GM21367 (cell line): Measurements from ENCODE around the gene TTC3.

Experiments
- ATAC-seq: cut with Tn5 transposase; IDR thresholded peaks from one replicate; pipeline ENCODE4 v1.9.1; 2021; ENCODE audit not compliant: unreplicated experiment

Gene TTC3

DNA sequence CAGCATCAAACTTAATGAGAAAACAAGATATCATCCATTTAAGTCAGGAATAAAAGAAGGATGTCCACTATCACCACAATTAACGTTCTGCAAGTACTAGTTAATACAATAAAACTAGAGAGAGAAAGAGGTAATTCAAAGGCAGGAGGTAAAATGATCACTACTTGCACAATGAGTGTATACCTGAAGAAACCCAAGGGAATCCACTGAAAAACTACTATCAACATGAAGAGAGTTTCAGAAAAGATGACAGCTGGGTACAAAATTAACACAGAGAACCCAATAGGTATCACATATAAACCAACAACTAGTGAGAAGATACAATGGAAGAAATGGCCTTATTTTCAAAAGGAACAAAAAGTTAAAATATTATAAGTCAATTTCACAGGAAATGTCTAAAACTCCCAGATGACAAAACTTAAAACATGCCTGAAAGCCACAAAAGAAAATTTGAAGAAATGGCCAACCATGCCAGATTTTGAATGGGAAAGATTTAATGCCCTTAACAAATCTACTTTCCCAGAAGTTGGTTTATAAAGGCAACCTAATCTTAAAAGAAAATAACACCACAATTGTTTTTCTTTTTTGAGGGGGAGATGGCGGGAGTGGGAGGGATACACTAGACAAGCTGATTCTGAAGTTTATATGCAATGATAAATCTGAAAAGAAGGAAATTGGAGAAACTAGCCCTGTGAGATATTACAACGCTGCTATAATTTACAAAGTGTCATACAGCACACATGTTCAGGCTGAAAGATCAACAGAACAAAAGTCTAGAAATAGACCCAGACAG, 176.3 kb downstream of the TTC3 start:
- no peak for ATAC-seq

DNA sequence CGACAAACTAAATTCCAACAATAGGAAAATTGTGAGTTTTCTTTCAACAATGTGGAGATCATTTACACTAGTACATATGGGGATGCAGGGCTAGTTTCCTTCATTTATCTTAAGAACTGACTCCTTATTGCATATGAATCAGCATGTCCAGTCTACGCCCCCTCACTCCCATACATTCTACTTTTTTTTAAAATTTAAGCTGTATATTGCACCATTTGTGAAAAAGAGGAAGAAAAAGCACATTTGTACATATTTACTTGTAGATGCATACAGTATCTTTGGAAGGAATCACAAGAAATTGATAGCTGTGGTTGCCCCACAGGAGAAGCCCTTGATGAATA, 178.2 kb downstream of the TTC3 start:
- no peak for ATAC-seq
